ENCODE measurements around the gene TRAPPC10.
"Not testable (repeated sequence)": the region's sequence is repeated elsewhere in the genome, so short reads cannot be mapped to it uniquely, and the experiment has no call there.

- not testable (repeated sequence) for TF ChIP-seq EP300, POLR2AphosphoS5 (IDR thresholded peaks at IDR 0.05)
These were observed 132.9 kb downstream of the TRAPPC10 start for GRCh38 chr21:44144784-44145602.
